Measurements from ENCODE around the gene VASP. TPM values are rescaled to one million over a fixed set of nuclear protein-coding genes. Genes with fewer than 3 reads are reported as not detected.

VASP gene
- total and polyA plus RNA-seq, 2 donors (not counting 1 experiment from before 2014, with no cell fraction given) = 79.5 to 108 TPM

GRCh38 chr19:45522010-45522941 lies 15.0 kb downstream of the VASP start:
- no peak for TF ChIP-seq CTCF (IDR thresholded peaks at IDR 0.05)
- TF ChIP-seq EZH2 (IDR thresholded peaks at IDR 0.05; ENCODE audit: borderline replicate concordance, insufficient read depth, low read depth, low read length, poor library complexity, severe bottlenecking) = no peak
- Histone ChIP-seq H3K9me3 (ENCODE audit: control extremely low read depth in 1 of 3, control insufficient read depth in 2 of 3, insufficient read depth in 1 of 3, low read length in 2 of 3) (no peaks in the 10 kb centered on the region), H4K20me1 (ENCODE audit: control insufficient read depth, insufficient read depth, low read length, poor library complexity, severe bottlenecking) (peaks cover 34% of the 10 kb centered on the region), H3K9ac (ENCODE audit: low read length) (no peak overlapping the region), H3K27me3 (replicated peaks in 1 of 4; ENCODE audit: control extremely low read depth in 1 of 4, control insufficient read depth in 3 of 4, insufficient read depth in 4 of 4, low read length in 3 of 4) (no peaks in the 10 kb centered on the region), H3K4me3 (ENCODE audit: control extremely low read depth in 1 of 5, extremely low read depth in 1 of 5, insufficient read depth in 1 of 5, low read depth in 2 of 5, low read length in 4 of 5) (no peak overlapping the region), H3K36me3 (replicated peaks in 1 of 2; ENCODE audit: control extremely low read depth in 1 of 2, control insufficient read depth in 1 of 2, extremely low read depth in 1 of 2, insufficient read depth in 2 of 2, low read length in 1 of 2) (peaks cover 0 to 71% of the 10 kb centered on the region in 2 experiments), H2AFZ (ENCODE audit: insufficient read depth, low read depth, low read length, poor library complexity, severe bottlenecking) (no peak overlapping the region), H3K79me2 (ENCODE audit: control insufficient read depth, insufficient read depth, low read length) (peaks cover 3% of the 10 kb centered on the region), H3K4me2 (replicated peaks; ENCODE audit: low read depth, low read length, poor library complexity, severe bottlenecking) (no peak overlapping the region), H3K27ac (ENCODE audit: low read length in 2 of 2) (peak overlapping the region in 1 of 2 donors; percentile 12), H3K4me1 (ENCODE audit: control insufficient read depth in 2 of 2, insufficient read depth in 2 of 2, low read length in 2 of 2) (peaks cover 7 to 14% of the 10 kb centered on the region in 2 donors)
- intact Hi-C loops (cut with micrococcal nuclease) = no loop called here
- no peaks in the 10 kb centered on the region for H3K9me3 Mint-ChIP-seq (ENCODE audit: insufficient read depth)
- no peaks in the 10 kb centered on the region for H3K27me3 Mint-ChIP-seq
- POLR2A ChIA-PET = no interaction called here
- peak overlapping the region; percentile 20 for H3K27ac Mint-ChIP-seq
- H3K4me1 Mint-ChIP-seq = peaks cover 18% of the 10 kb centered on the region
- WGBS (ENCODE audit: insufficient coverage) = 91% methylated on average over 15 of the region's 24 CpGs
- H3K4me3 Mint-ChIP-seq = no peak overlapping the region
- no peak for ATAC-seq (ENCODE audit: low read depth)
- DNase-seq = no peak
- CTCF ChIA-PET = interaction anchor here (0.7 to 1.4 kb wide), 6 partner anchors 23 to 120 kb away, joined by 3 to 5 read pairs (median 3); partner anchors contain the start of gene PPM1N
